ENCODE results near the gene SHMT2.

DNA sequence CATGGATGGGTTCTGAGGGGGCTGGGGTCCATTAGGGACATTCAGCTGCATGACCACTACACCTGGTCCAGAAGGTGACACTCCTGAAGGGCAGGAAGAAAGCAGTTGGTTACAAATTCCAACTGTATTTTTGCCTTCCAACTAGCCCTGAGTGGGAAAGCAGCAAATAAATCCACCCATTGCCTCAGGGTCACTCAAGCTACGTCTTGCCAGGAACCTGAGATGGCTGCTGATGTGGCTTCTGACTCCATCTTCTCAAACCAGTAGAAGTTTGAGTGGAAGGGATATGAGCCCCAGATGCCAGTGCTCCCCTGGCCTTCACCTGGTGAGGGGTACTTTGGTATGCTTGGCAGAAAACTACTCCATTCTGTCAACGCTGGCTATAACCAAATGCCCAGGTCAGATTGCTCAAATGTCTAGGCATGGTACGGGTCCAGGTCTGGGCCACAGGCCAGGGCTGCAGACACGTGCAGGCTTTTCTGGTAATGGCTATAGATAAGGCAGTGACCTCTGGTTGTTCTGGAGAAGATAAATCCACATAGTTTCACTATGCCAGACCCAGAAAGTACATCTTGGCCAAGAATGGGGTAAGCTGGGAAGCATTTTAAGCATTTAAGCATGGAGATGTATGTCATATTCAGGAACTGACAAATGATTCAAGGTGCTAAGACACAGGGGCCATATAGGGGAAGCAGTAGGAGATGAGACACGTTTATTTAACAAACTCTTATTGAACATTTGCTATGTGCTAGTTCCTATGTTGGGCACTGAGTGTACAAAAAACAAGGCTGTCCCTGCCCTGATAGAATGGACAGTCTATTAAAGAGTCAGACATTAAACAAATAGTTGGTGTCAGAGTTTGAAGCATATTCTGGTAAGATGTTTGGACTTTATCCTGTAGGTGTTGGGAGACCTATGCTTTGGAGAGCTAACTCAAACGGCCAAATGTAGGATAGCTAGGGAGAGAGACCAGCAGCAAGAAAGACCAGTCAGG lies 29.8 kb downstream of the SHMT2 start:
- TF ChIP-seq EZH2 (IDR thresholded peaks at IDR 0.05; ENCODE audit: low read depth, unreplicated experiment) (no peak), CREB1 (CRISPR knock-in tag; IDR thresholded peaks at IDR 0.05; ENCODE audit: low read depth) (no peak), POLR2AphosphoS5 (IDR thresholded peaks at IDR 0.05; ENCODE audit: low read depth) (no peak)
- TF ChIP-seq, protein P1, sequence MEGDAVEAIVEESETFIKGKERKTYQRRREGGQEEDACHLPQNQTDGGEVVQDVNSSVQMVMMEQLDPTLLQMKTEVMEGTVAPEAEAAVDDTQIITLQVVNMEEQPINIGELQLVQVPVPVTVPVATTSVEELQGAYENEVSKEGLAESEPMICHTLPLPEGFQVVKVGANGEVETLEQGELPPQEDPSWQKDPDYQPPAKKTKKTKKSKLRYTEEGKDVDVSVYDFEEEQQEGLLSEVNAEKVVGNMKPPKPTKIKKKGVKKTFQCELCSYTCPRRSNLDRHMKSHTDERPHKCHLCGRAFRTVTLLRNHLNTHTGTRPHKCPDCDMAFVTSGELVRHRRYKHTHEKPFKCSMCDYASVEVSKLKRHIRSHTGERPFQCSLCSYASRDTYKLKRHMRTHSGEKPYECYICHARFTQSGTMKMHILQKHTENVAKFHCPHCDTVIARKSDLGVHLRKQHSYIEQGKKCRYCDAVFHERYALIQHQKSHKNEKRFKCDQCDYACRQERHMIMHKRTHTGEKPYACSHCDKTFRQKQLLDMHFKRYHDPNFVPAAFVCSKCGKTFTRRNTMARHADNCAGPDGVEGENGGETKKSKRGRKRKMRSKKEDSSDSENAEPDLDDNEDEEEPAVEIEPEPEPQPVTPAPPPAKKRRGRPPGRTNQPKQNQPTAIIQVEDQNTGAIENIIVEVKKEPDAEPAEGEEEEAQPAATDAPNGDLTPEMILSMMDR (conservative IDR thresholded peaks at IDR 0.05; ENCODE audit: low read depth in 2 of 2) = no peak
- TF ChIP-seq, protein P2, sequence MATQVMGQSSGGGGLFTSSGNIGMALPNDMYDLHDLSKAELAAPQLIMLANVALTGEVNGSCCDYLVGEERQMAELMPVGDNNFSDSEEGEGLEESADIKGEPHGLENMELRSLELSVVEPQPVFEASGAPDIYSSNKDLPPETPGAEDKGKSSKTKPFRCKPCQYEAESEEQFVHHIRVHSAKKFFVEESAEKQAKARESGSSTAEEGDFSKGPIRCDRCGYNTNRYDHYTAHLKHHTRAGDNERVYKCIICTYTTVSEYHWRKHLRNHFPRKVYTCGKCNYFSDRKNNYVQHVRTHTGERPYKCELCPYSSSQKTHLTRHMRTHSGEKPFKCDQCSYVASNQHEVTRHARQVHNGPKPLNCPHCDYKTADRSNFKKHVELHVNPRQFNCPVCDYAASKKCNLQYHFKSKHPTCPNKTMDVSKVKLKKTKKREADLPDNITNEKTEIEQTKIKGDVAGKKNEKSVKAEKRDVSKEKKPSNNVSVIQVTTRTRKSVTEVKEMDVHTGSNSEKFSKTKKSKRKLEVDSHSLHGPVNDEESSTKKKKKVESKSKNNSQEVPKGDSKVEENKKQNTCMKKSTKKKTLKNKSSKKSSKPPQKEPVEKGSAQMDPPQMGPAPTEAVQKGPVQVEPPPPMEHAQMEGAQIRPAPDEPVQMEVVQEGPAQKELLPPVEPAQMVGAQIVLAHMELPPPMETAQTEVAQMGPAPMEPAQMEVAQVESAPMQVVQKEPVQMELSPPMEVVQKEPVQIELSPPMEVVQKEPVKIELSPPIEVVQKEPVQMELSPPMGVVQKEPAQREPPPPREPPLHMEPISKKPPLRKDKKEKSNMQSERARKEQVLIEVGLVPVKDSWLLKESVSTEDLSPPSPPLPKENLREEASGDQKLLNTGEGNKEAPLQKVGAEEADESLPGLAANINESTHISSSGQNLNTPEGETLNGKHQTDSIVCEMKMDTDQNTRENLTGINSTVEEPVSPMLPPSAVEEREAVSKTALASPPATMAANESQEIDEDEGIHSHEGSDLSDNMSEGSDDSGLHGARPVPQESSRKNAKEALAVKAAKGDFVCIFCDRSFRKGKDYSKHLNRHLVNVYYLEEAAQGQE (IDR thresholded peaks at IDR 0.05; ENCODE audit: unreplicated experiment) = no peak
